DMS 273 (cell line): ENCODE measurements around the gene TINAGL1.
A peak's percentile ranks its signal among the peaks of the same experiment; 100 is the strongest.

Experiments
- DNase-seq: peaks from one replicate; lab custom pipeline; 2025; ENCODE audit not compliant: unreplicated experiment; lab: John Stamatoyannopoulos, UW

The TINAGL1 gene

GRCh38 chr1:31625561-31626222, 49.4 kb downstream of the TINAGL1 start:
- no peak for DNase-seq

DNA sequence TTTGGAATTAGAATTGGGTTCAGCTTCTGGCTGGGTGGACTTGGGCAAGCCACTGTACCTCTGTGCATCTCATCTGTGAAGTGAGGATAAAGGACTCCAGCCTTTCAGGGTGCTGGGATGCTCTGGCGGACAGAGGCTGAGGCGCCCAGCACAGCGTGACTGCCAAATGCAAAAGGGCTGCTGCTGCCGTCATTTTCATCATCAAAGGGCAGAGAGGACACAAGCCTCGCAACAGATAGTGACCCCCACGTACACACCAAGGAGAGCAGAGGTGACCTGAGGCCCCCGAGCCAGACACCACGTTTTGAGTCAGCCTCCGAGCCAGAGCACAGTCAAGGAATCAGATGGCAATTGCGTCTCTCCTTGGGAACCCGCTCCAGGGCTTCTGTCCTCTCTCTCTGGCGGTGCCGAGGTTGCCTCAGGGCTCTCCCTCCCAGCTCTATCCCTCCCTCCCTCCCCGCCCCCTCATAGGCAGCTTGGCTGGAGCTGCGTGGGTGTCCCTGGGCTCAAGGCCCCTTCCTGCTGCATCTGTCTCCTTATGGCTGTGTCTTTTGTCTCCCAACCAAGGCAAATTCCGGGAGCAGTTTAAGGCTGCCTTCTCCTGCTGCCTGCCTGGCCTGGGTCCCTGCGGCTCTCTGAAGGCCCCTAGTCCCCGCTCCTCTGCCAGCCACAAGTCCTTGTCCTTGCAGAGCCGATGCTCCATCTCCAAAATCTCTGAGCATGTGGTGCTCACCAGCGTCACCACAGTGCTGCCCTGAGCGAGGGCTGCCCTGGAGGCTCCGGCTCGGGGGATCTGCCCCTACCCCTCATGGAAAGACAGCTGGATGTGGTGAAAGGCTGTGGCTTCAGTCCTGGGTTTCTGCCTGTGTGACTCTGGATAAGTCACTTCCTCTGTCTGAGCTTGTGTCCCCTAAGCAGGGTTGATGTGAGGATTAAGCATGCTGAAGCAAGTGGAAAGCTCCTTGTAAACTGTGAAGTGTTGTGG, 50.2 kb downstream of the TINAGL1 start:
- DNase-seq = peak; percentile 90

- peak; percentile 91 for DNase-seq
Measured at GRCh38 chr1:31627301-31627929, 51.1 kb downstream of the TINAGL1 start.

- DNase-seq = peak; percentile 93
Measured at GRCh38 chr1:31627930-31628559, 51.7 kb downstream of the TINAGL1 start.

DNA sequence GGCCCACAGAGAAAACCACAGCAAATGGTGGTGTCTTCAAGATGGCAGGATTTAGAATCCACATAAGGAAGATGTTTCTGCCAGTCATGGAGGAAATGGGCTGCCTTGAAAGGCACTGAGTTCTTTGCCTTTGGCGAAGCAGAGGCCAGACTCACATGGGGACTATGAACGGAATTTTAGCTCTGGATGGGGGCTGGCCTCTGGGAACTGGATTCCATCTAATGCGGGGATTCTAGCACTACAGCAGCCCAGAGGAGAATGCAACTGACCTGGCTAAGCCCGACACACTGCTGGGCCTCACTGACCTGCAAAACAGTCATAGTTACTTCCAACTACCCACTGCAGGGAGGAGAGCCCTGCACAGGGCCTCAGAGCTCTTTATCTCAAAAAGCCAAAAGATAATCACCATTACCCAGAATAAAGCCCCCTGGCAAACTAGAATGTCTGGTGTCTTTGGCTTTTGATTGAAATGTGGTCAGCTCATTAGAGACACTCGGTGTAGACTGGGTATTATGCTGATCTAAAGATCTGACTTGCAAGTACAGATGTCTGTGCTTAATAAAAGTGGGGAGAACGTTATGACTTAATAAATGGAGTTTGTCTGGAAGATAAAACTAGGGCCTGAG, 52.7 kb downstream of the TINAGL1 start:
- DNase-seq = no peak

DNA sequence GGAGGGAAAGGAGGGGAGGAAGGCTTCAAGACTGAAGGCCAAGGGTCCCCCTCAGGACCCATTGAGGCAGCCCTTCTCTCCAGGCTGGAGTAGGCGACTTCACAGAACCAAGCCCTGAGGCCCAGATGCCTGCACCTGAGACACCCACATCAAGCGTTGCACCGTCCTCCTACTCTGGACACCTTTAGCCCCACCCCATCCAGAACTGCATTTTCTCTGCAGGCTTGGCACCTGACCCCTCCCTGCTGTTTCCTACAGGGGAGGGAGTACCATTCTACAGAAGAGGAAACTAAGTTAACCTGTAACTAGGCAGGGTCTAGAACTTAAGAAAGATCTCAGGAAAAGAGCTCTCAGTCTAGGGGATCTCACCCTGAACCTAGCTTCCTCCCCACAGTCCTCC, 56.3 kb downstream of the TINAGL1 start:
- no peak for DNase-seq

DNA sequence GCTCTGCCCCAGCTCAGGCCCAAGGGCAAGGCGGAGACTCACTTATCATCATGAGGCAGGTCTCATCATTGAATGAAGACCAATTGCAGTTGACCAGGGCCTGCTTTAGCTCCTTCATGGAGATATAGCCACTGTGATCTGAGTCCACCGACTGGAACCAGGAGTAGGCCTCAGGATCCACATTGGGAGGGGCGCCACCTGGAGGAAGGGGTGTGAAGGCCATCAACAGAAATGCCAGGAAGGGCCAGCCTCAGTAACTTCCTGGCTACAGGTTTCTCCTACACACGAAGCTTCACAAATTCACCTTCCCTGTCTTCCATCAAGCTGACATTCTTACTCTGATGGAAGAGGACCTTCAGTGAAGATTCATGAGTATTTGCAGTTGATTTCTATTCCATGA, 56.8 kb downstream of the TINAGL1 start:
- peak; percentile 64 for DNase-seq
